NT2/D1 (cell line): ENCODE results near the gene HNRNPUL2.

Experiments
- DNase-seq: peaks from one replicate; pipeline ENCODE4 v3.0.0-alpha.2; 2011; ENCODE audit warnings: low read depth, low spot score
- H3K27me3 ChIP-seq: 2 replicates; pipeline ENCODE4 v1.6.0; 2011; ENCODE audit warnings: mild to moderate bottlenecking; ENCODE audit not compliant: insufficient read length, insufficient read depth
- H3K36me3 ChIP-seq: 2 replicates; pipeline ENCODE4 v1.6.1; 2011; ENCODE audit warnings: mild to moderate bottlenecking, low read length, mixed read lengths; ENCODE audit not compliant: insufficient read depth, insufficient read length
- H3K4me1 ChIP-seq: 2 replicates; pipeline ENCODE4 v1.5.1; 2011; ENCODE audit not compliant: insufficient read depth, insufficient read length
- H3K4me3 ChIP-seq: 2 replicates; pipeline ENCODE4 v1.5.1; 2011; ENCODE audit warnings: low read depth; ENCODE audit not compliant: insufficient read length
- H3K9ac ChIP-seq: 2 replicates; pipeline ENCODE4 v1.6.0; 2011; ENCODE audit warnings: low read depth; ENCODE audit not compliant: insufficient read length
- H3K9me3 ChIP-seq: 2 replicates; pipeline ENCODE4 v1.5.1; 2011; ENCODE audit warnings: mild to moderate bottlenecking, low read length; ENCODE audit not compliant: insufficient read depth
- SUZ12 ChIP-seq: IDR thresholded peaks from 2 replicates; pipeline ENCODE4 v1.6.1; 2011; ENCODE audit not compliant: insufficient read length, insufficient read depth; ENCODE audit errors: extremely low read depth
- YY1 ChIP-seq: IDR thresholded peaks from 2 replicates; pipeline ENCODE4 v1.6.1; 2011; ENCODE audit not compliant: insufficient read length, insufficient read depth
- ZNF274 ChIP-seq: IDR thresholded peaks from 2 replicates; pipeline ENCODE4 v1.6.1; 2011; ENCODE audit warnings: mild to moderate bottlenecking, low read depth, low read length

HNRNPUL2 gene

GRCh38 chr11:62689421-62690183 is 37.7 kb downstream of the HNRNPUL2 start, which contains the start of gene LRRN4CL:
Gene LRRN4CL (minus strand): TSS chr11:62689530. CDS start chr11:62688508, 1,022 bp downstream.
- H3K36me3 ChIP-seq = peaks cover 59% of the 10 kb centered on the region
- TF ChIP-seq SUZ12 = no peak
- no peak for TF ChIP-seq ZNF274
- no peak for TF ChIP-seq YY1

GRCh38 chr11:62688491-62688890 is 38.8 kb downstream of the HNRNPUL2 start:
- no peaks in the 10 kb centered on the region for H3K27me3 ChIP-seq
- DNase-seq = no peak
- H3K9ac ChIP-seq = no peak overlapping the region
- TF ChIP-seq YY1 = no peak
- no peak for TF ChIP-seq SUZ12
- TF ChIP-seq ZNF274 = no peak
- peaks cover 5% of the 10 kb centered on the region for H3K4me1 ChIP-seq
- H3K4me3 ChIP-seq = no peak overlapping the region
- no peaks in the 10 kb centered on the region for H3K9me3 ChIP-seq
- H3K36me3 ChIP-seq = peaks cover 49% of the 10 kb centered on the region

More at GRCh38 chr11:62689421-62690183, 37.7 kb downstream of the HNRNPUL2 start, which contains the start of gene LRRN4CL:
- H3K9me3 ChIP-seq = no peaks in the 10 kb centered on the region
- no peak within 1 kb of the TSS for H3K4me3 ChIP-seq
- no peaks in the 10 kb centered on the region for H3K27me3 ChIP-seq
- peaks cover 7% of the 10 kb centered on the region for H3K4me1 ChIP-seq
- no peak for DNase-seq
- H3K9ac ChIP-seq = peak within 1 kb of the TSS; percentile 46

- Histone ChIP-seq H3K4me1 (peaks cover 5% of the 10 kb centered on the region), H3K36me3 (peaks cover 42% of the 10 kb centered on the region), H3K9ac (peak overlapping the region; percentile 36), H3K27me3 (no peaks in the 10 kb centered on the region), H3K4me3 (no peak overlapping the region), H3K9me3 (no peaks in the 10 kb centered on the region)
- no peak for TF ChIP-seq ZNF274
- no peak for TF ChIP-seq SUZ12
- TF ChIP-seq YY1 = no peak
- DNase-seq = no peak
These were observed 39.5 kb downstream of the HNRNPUL2 start for GRCh38 chr11:62687508-62688396.

- Histone ChIP-seq H3K36me3 (peaks cover 8% of the 10 kb centered on the region), H3K4me3 (no peak overlapping the region), H3K9ac (no peak overlapping the region), H3K4me1 (peaks cover under 1% of the 10 kb centered on the region), H3K27me3 (no peaks in the 10 kb centered on the region), H3K9me3 (no peaks in the 10 kb centered on the region)
- TF ChIP-seq YY1 (no peak), ZNF274 (no peak), SUZ12 (no peak)
- no peak for DNase-seq
These were observed 44.7 kb downstream of the HNRNPUL2 start for GRCh38 chr11:62682518-62682917.

GRCh38 chr11:62680825-62681240 is 46.4 kb downstream of the HNRNPUL2 start:
- Histone ChIP-seq H3K9me3 (no peaks in the 10 kb centered on the region), H3K4me1 (peaks cover 3% of the 10 kb centered on the region), H3K9ac (no peak overlapping the region), H3K36me3 (peaks cover 20% of the 10 kb centered on the region), H3K4me3 (no peak overlapping the region), H3K27me3 (no peaks in the 10 kb centered on the region)
- no peak for DNase-seq
- TF ChIP-seq ZNF274 (no peak), SUZ12 (no peak), YY1 (no peak)

- no peak for DNase-seq
- Histone ChIP-seq H3K27me3 (no peaks in the 10 kb centered on the region), H3K4me3 (peak within 1 kb of the TSS; percentile 97), H3K4me1 (peaks cover 3% of the 10 kb centered on the region), H3K9me3 (no peaks in the 10 kb centered on the region), H3K9ac (peak within 1 kb of the TSS; percentile 98), H3K36me3 (peaks cover 33% of the 10 kb centered on the region)
- TF ChIP-seq SUZ12 = no peak
These were observed 48.2 kb downstream of the HNRNPUL2 start, which contains the start of gene UBXN1 for GRCh38 chr11:62678770-62679696. Gene UBXN1 (minus strand): TSS chr11:62679073. CDS start chr11:62678923, 150 bp downstream.
